Panc1 (cell line): Measurements from ENCODE around the gene ZNF76.

Experiments used
- CTCF ChIP-seq: fragments of 450-650 bp; IDR thresholded peaks from 2 replicates; pipeline ENCODE4 v1.5.1; 2017; ENCODE audit warnings: mild to moderate bottlenecking
- POLR2AphosphoS5 ChIP-seq: IDR thresholded peaks from 2 replicates; pipeline ENCODE4 v1.6.1; 2012; ENCODE audit warnings: mild to moderate bottlenecking, low read depth, low read length, moderate library complexity
- SIN3A ChIP-seq: IDR thresholded peaks from 2 replicates; pipeline ENCODE4 v1.6.1; 2012; ENCODE audit warnings: low read depth, mild to moderate bottlenecking, low read length, moderate library complexity, borderline replicate concordance; ENCODE audit not compliant: insufficient read depth
- TF ChIP-seq, protein P1 (sequence below), 2 experiments: IDR thresholded peaks; 2 replicates each; pipeline ENCODE4 v1.6.1; 2011 to 2012; ENCODE audit warnings: low read depth in 2 of 2, control low read depth in 1 of 2, low read length in 1 of 2, mild to moderate bottlenecking in 1 of 2, moderate library complexity in 1 of 2; ENCODE audit not compliant: insufficient read depth in 1 of 2

- TF ChIP-seq CTCF = no peak
- TF ChIP-seq POLR2AphosphoS5 = no peak
- no peak for TF ChIP-seq SIN3A
- TF ChIP-seq, protein P1, sequence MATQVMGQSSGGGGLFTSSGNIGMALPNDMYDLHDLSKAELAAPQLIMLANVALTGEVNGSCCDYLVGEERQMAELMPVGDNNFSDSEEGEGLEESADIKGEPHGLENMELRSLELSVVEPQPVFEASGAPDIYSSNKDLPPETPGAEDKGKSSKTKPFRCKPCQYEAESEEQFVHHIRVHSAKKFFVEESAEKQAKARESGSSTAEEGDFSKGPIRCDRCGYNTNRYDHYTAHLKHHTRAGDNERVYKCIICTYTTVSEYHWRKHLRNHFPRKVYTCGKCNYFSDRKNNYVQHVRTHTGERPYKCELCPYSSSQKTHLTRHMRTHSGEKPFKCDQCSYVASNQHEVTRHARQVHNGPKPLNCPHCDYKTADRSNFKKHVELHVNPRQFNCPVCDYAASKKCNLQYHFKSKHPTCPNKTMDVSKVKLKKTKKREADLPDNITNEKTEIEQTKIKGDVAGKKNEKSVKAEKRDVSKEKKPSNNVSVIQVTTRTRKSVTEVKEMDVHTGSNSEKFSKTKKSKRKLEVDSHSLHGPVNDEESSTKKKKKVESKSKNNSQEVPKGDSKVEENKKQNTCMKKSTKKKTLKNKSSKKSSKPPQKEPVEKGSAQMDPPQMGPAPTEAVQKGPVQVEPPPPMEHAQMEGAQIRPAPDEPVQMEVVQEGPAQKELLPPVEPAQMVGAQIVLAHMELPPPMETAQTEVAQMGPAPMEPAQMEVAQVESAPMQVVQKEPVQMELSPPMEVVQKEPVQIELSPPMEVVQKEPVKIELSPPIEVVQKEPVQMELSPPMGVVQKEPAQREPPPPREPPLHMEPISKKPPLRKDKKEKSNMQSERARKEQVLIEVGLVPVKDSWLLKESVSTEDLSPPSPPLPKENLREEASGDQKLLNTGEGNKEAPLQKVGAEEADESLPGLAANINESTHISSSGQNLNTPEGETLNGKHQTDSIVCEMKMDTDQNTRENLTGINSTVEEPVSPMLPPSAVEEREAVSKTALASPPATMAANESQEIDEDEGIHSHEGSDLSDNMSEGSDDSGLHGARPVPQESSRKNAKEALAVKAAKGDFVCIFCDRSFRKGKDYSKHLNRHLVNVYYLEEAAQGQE (IDR thresholded peaks at IDR 0.05; ENCODE audit: insufficient read depth in 1 of 2, low read depth in 2 of 2, low read length in 1 of 2) = no peak
Observed at GRCh38 chr6:35275744-35276260, 16.3 kb downstream of the ZNF76 start.
